Spleen (tissue), 11 donors: ENCODE results near the gene CHD9. TPM values are rescaled to one million over a fixed set of nuclear protein-coding genes. Genes with fewer than 3 reads are reported as not detected.
"Not testable (repeated sequence)": the region's sequence is repeated elsewhere in the genome, so short reads cannot be mapped to it uniquely, and the experiment has no call there.

Source experiments
- DNase-seq: peaks from one replicate; pipeline ENCODE4 v3.0.0-alpha.2; 2020
- H3K27ac ChIP-seq, 8 donors: fragments of 200-600 bp; sonication (generic) in 7 of 8; 1 replicate in 4 of 8; 2 replicates in 4 of 8; pipeline versions ENCODE4 v1.5.0 to v1.8.0; 2016 to 2021; ENCODE audit warnings: inconsistent platforms in 4 of 8, mild to moderate bottlenecking in 4 of 8, moderate library complexity in 1 of 8
- H3K27me3 ChIP-seq, 7 donors: fragments of 200-600 bp; sonication (generic) in 6 of 7; replicated peaks in 1 of 7; 1 replicate in 4 of 7; 2 replicates in 3 of 7; pipeline versions ENCODE4 v1.5.0 to v1.8.0; 2016 to 2021; ENCODE audit warnings: inconsistent platforms in 3 of 7, mild to moderate bottlenecking in 1 of 7
- H3K36me3 ChIP-seq, 6 donors: fragments of 200-600 bp; sonication (generic) in 5 of 6; 1 replicate in 4 of 6; 2 replicates in 2 of 6; pipeline versions ENCODE4 v1.5.0 to v1.8.0; 2016 to 2021; ENCODE audit warnings: inconsistent platforms in 2 of 6
- H3K4me1 ChIP-seq, 6 donors: fragments of 200-600 bp; sonication (generic) in 5 of 6; 1 replicate in 3 of 6; 2 replicates in 3 of 6; pipeline versions ENCODE4 v1.5.0 to v1.8.0; 2016 to 2021; ENCODE audit warnings: inconsistent platforms in 3 of 6
- H3K4me3 ChIP-seq, 8 donors: fragments of 200-600 bp; sonication (generic) in 7 of 8; 1 replicate in 4 of 8; 2 replicates in 4 of 8; pipeline versions ENCODE4 v1.5.0 to v1.8.0; 2016 to 2021; ENCODE audit warnings: inconsistent platforms in 4 of 8, mild to moderate bottlenecking in 4 of 8, moderate library complexity in 2 of 8
- H3K9me3 ChIP-seq, 8 donors: fragments of 200-600 bp; sonication (generic) in 7 of 8; 1 replicate in 4 of 8; 2 replicates in 4 of 8; pipeline versions ENCODE4 v1.5.0 to v1.8.0; 2016 to 2021; ENCODE audit warnings: inconsistent platforms in 4 of 8
- CTCF ChIP-seq, 11 experiments: fragments of 200-600 bp in 7 of 11; fragments of 450-650 bp in 4 of 11; sonication (generic) in 4 of 11; IDR thresholded peaks in 8 of 11; conservative IDR thresholded peaks in 3 of 11; 1 replicate in 7 of 11; 2 replicates in 4 of 11; pipeline versions ENCODE4 v1.4.0 to v1.8.0; 2016 to 2021; ENCODE audit warnings: antibody characterized with exemption in 11 of 11, inconsistent platforms in 4 of 11, mild to moderate bottlenecking in 1 of 11
- POLR2A ChIP-seq, 3 donors: fragments of 450-650 bp; IDR thresholded peaks; one replicate each; pipeline ENCODE4 v1.5.1; 2017; ENCODE audit warnings: antibody characterized with exemption in 3 of 3, mild to moderate bottlenecking in 1 of 3
- POLR2AphosphoS5 ChIP-seq, 3 donors: sonication (generic); formaldehyde crosslinking; IDR thresholded peaks; one replicate each; pipeline ENCODE4 v1.5.1; 2017; ENCODE audit warnings: antibody characterized with exemption in 3 of 3
- WGBS, 5 donors: extraction: QIAGEN DNeasy Blood & Tissue Kit in 3 of 5; methylation state at CpG; one replicate each; pipeline versions ENCODE4 v1.1.5 to v1.1.7; 2013 to 2018; 5-methylcytosine and 5-hydroxymethylcytosine counted together
- intact Hi-C: fragments of 100-400 bp; cut with DNase I; formaldehyde crosslinking; loops from one replicate; pipeline ENCODE4 v1.15.0; 2023; ENCODE audit warnings: low total_unique reads
- polyA plus RNA-seq, 3 donors: library from polyadenylated mRNA; stranded (reverse); fragments of 200-250 nt; gene quantifications; one replicate each; pipeline ENCODE4 v1.2.1, GENCODE V29; 2013
- total RNA-seq, 7 donors: library from RNA; depleted of rRNA in 3 of 7; stranded (reverse); fragments of >200 nt in 3 of 7; fragmentation: NEBNext Ultra II Directional in 4 of 7; extraction: Animal tissue kit (Norgen Biotek cat#: 25700) in 4 of 7; gene quantifications; one replicate each; pipeline versions ENCODE4 v1.1.0 to v1.2.1, GENCODE V29; 2016 to 2021
- donor health status: healthy with polysubstance abuse.
- donor health status: DM: no; HTN: no; CAD: no; lungs with moderate emphysema.
- donor health status: DM: no; HTN: no; CAD: no.
- donor health status: Bipolar disorder and iron deficiency.
- donor health status: healthy.
- donor health status: DM: no; HTN: no; CAD: no.
- donor health status: DM: yes; HTN: yes; CAD: no.

CHD9 gene
- total and polyA plus RNA-seq, 10 donors, result 16.7 to 93.3 (median 76.0) TPM

- no peak for DNase-seq
- Histone ChIP-seq H3K4me1 (peaks cover 17 to 80% (median 56%) of the 10 kb centered on the region in 6 donors), H3K4me3 (peak overlapping the region in 2 of 8 donors; percentile 20 to 23), H3K27ac (peak overlapping the region in 7 of 8 donors; percentile 22 to 75 (median 61)), H3K36me3 (peaks cover 0 to 7% (median 0%) of the 10 kb centered on the region in 6 donors), H3K9me3 (peaks cover 0 to 11% (median 0%) of the 10 kb centered on the region in 8 donors), H3K27me3 (no peaks in the 10 kb centered on the region)
- TF ChIP-seq CTCF (IDR thresholded peaks at IDR 0.05 in 8 of 11, conservative IDR thresholded peaks at IDR 0.05 in 3 of 11) (no peak), POLR2AphosphoS5 (IDR thresholded peaks at IDR 0.05) (peak in 2 of 3 donors; percentile 27 to 57)
- intact Hi-C loops, result no loop called here
- WGBS, 5 donors, result 12 to 16% (median 13%) methylated on average over 6 of the region's 6 CpGs
Observed at GRCh38 chr16:53071748-53072301, 17.0 kb downstream of the CHD9 start.

DNA sequence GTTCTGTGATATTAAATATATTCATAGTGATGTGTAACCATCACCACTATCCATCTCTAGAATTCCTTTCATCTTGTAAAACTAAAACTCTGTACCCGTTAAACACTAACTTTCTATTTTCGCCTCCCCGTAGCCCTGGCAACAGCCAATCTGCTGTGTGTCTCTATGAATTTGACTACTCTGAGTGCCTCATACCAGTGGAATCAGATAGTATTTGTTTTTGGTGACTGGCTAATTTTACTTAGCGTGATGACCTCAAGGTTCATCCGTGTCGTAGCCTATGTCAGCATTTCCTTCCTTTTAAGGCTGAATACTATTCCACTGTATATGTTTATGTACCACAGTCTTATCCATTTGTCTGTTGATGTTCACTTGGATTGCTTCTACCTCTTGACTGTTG is 18.2 kb downstream of the CHD9 start:
- WGBS, 5 donors, result 70 to 88% (median 79%) methylated on average over 6 of the region's 6 CpGs
- intact Hi-C loops, result no loop called here
- no peak for TF ChIP-seq CTCF (IDR thresholded peaks at IDR 0.05 in 8 of 11, conservative IDR thresholded peaks at IDR 0.05 in 3 of 11)
- TF ChIP-seq POLR2AphosphoS5 (IDR thresholded peaks at IDR 0.05), result no peak
- no peak for TF ChIP-seq POLR2A (IDR thresholded peaks at IDR 0.05)
- no peaks in the 10 kb centered on the region for H3K27me3 ChIP-seq
- peaks cover 0 to 7% (median 0%) of the 10 kb centered on the region in 6 donors for H3K36me3 ChIP-seq
- H3K27ac ChIP-seq, result peak overlapping the region in 2 of 8 donors; percentile 61 to 64
- peaks cover 11 to 71% (median 46%) of the 10 kb centered on the region in 6 donors for H3K4me1 ChIP-seq
- no peak for DNase-seq
- peaks cover 0 to 11% (median 0%) of the 10 kb centered on the region in 8 donors for H3K9me3 ChIP-seq
- no peak overlapping the region for H3K4me3 ChIP-seq

GRCh38 chr16:53074296-53074695 is 19.5 kb downstream of the CHD9 start:
- H3K27me3 ChIP-seq, H3K4me3 ChIP-seq, DNase-seq, intact Hi-C loops, H3K27ac ChIP-seq, H3K36me3 ChIP-seq: not testable (repeated sequence)
- Histone ChIP-seq H3K9me3 (peaks cover 0 to 11% (median 0%) of the 10 kb centered on the region in 8 donors), H3K4me1 (peaks cover 7 to 65% (median 34%) of the 10 kb centered on the region in 6 donors)
- 64 to 99% (median 79%) methylated on average over 2 to 3 of the region's 3 CpGs for WGBS, 5 donors

- WGBS, 5 donors, result 72 to 88% (median 81%) methylated on average over 7 of the region's 7 CpGs
- intact Hi-C loops, H3K27ac ChIP-seq, H3K36me3 ChIP-seq, H3K27me3 ChIP-seq, DNase-seq, H3K4me3 ChIP-seq: not testable (repeated sequence)
- H3K4me1 ChIP-seq, result peaks cover 4 to 61% (median 23%) of the 10 kb centered on the region in 6 donors
- H3K9me3 ChIP-seq, result peaks cover 0 to 11% (median 0%) of the 10 kb centered on the region in 8 donors
Observed at GRCh38 chr16:53075461-53075860, 20.7 kb downstream of the CHD9 start.

- WGBS, 5 donors, result 69 to 92% (median 74%) methylated on average over 2 of the region's 2 CpGs
- Histone ChIP-seq H3K4me1 (peaks cover 0 to 50% (median 11%) of the 10 kb centered on the region in 6 donors), H3K27ac (no peak overlapping the region), H3K36me3 (peaks cover 0 to 7% (median 0%) of the 10 kb centered on the region in 6 donors), H3K4me3 (no peak overlapping the region), H3K27me3 (no peaks in the 10 kb centered on the region), H3K9me3 (peaks cover 0 to 11% (median 0%) of the 10 kb centered on the region in 8 donors)
- intact Hi-C loops, result no loop called here
- no peak for DNase-seq
- TF ChIP-seq POLR2A (IDR thresholded peaks at IDR 0.05) (no peak), POLR2AphosphoS5 (IDR thresholded peaks at IDR 0.05) (no peak), CTCF (IDR thresholded peaks at IDR 0.05 in 8 of 11, conservative IDR thresholded peaks at IDR 0.05 in 3 of 11) (no peak)
Observed at GRCh38 chr16:53078247-53078646, 23.5 kb downstream of the CHD9 start.
